Keratinocyte (primary cell): ENCODE results near the gene ZGRF1. TPM values are rescaled to one million over a fixed set of nuclear protein-coding genes. Genes with fewer than 3 reads are reported as not detected.

Experiments
- DNase-seq: peaks from one replicate; pipeline ENCODE4 v3.0.0-alpha.2; 2011; ENCODE audit warnings: low read depth, missing footprints, low spot score
- FAIRE-seq: peaks from 2 replicates; lab custom pipeline; 2011; peaks lifted over from hg19 to GRCh38; lab: Jason Lieb, UNC
- H2AFZ ChIP-seq: 2 replicates; pipeline ENCODE4 v1.6.0; 2012; ENCODE audit warnings: low read length, control low read depth, inconsistent platforms; ENCODE audit not compliant: control insufficient read depth
- H3K27ac ChIP-seq: 2 replicates; pipeline ENCODE4 v1.5.1; 2011; ENCODE audit warnings: low read length; ENCODE audit not compliant: control insufficient read depth, insufficient read depth
- H3K27me3 ChIP-seq: 3 replicates; pipeline ENCODE4 v1.6.0; 2011; ENCODE audit warnings: low read length; ENCODE audit not compliant: control insufficient read depth, insufficient read depth; ENCODE audit errors: extremely low read depth
- H3K36me3 ChIP-seq, 2 experiments: 2 replicates in 1 of 2; 3 replicates in 1 of 2; pipeline ENCODE4 v1.5.1; 2011; ENCODE audit warnings: low read length in 2 of 2, mild to moderate bottlenecking in 1 of 2; ENCODE audit not compliant: control insufficient read depth in 2 of 2, insufficient read depth in 2 of 2; ENCODE audit errors: extremely low read depth in 1 of 2
- H3K4me1 ChIP-seq: 3 replicates; pipeline ENCODE4 v1.5.1; 2011; ENCODE audit warnings: low read length; ENCODE audit not compliant: control insufficient read depth, insufficient read depth; ENCODE audit errors: extremely low read depth
- H3K4me2 ChIP-seq: 3 replicates; pipeline ENCODE4 v1.6.0; 2011; ENCODE audit warnings: low read depth, low read length; ENCODE audit not compliant: control insufficient read depth, insufficient read depth; ENCODE audit errors: extremely low read depth
- H3K4me3 ChIP-seq, 3 experiments: fragments of 200-600 bp in 1 of 3; sonication (generic) in 1 of 3; 2 replicates in 2 of 3; 3 replicates in 1 of 3; pipeline ENCODE4 v1.5.1; 2011 to 2016; ENCODE audit warnings: low read length in 3 of 3, mild to moderate bottlenecking in 3 of 3, control low read depth in 2 of 3, inconsistent platforms in 1 of 3, low read depth in 1 of 3, mixed read lengths in 1 of 3, mixed run types in 1 of 3, moderate library complexity in 1 of 3; ENCODE audit not compliant: control insufficient read depth in 2 of 3, insufficient read depth in 2 of 3; ENCODE audit errors: extremely low read depth in 1 of 3
- H3K79me2 ChIP-seq: 2 replicates; pipeline ENCODE4 v1.6.0; 2012; ENCODE audit warnings: low read length; ENCODE audit not compliant: control insufficient read depth, insufficient read depth
- H3K9ac ChIP-seq: 3 replicates; pipeline ENCODE4 v1.6.0; 2011; ENCODE audit warnings: low read length; ENCODE audit not compliant: control insufficient read depth, insufficient read depth; ENCODE audit errors: extremely low read depth
- H3K9me1 ChIP-seq: 3 replicates; pipeline ENCODE4 v1.6.0; 2011; ENCODE audit warnings: low read length; ENCODE audit not compliant: control insufficient read depth, insufficient read depth; ENCODE audit errors: extremely low read depth
- H3K9me3 ChIP-seq: 2 replicates; pipeline ENCODE4 v1.5.1; 2012; ENCODE audit warnings: low read depth, low read length; ENCODE audit not compliant: control insufficient read depth
- H4K20me1 ChIP-seq: 3 replicates; pipeline ENCODE4 v1.6.0; 2011; ENCODE audit warnings: low read length; ENCODE audit not compliant: control insufficient read depth, insufficient read depth; ENCODE audit errors: extremely low read depth
- CTCF ChIP-seq, 3 experiments: IDR thresholded peaks in 1 of 3; conservative IDR thresholded peaks in 1 of 3; optimal IDR thresholded peaks in 1 of 3; 2 replicates in 2 of 3; 3 replicates in 1 of 3; pipeline versions ENCODE3 to v1.5.1; 2011; ENCODE audit warnings: low read length in 3 of 3, mild to moderate bottlenecking in 3 of 3, moderate library complexity in 2 of 3, control low read depth in 1 of 3, inconsistent platforms in 1 of 3; ENCODE audit not compliant: insufficient read depth in 2 of 3; ENCODE audit errors: extremely low read depth in 1 of 3
- EZH2 ChIP-seq: IDR thresholded peaks from one replicate; pipeline ENCODE4 v1.6.1; 2012; ENCODE audit warnings: inconsistent platforms, mild to moderate bottlenecking, low read length, moderate library complexity
- dilution Hi-C: fragments of 300-500 bp; cut with MboI; formaldehyde crosslinking; loops from one replicate; pipeline ENCODE4 v1.7.0; 2020; ENCODE audit warnings: low sequenced_read_pairs; ENCODE audit not compliant: extremely low pct_ligation_motif_present
- polyA plus RNA-seq, 5 experiments: library from polyadenylated mRNA; depleted of rRNA in 3 of 5; stranded (reverse) in 3 of 5; stranded (forward) in 1 of 5; unstranded in 1 of 5; fragments of >200 nt; gene quantifications; 1 replicate in 1 of 5; 2 replicates in 3 of 5; 3 replicates in 1 of 5; pipeline versions ENCODE4 v1.2.1 to v1.2.3, GENCODE V29; 2011 to 2012; ENCODE audit warnings: missing spikeins in 2 of 5, low read depth in 1 of 5, low replicate concordance in 1 of 5

ZGRF1 gene
- polyA plus RNA-seq, 1 donor (not counting 4 experiments of a cell fraction or from before 2014, with no cell fraction given), result 3.6 TPM

GRCh38 chr4:112515198-112516065, 121.3 kb downstream of the ZGRF1 start:
- dilution Hi-C loops, result no loop called here
- Histone ChIP-seq H3K27me3 (peaks cover 90% of the 10 kb centered on the region), H3K27ac (no peak overlapping the region), H2AFZ (peak overlapping the region; percentile 85), H3K4me1 (peaks cover under 1% of the 10 kb centered on the region), H3K4me2 (peak overlapping the region; percentile 86), H3K36me3 (no peaks in the 10 kb centered on the region), H3K9me3 (peaks cover 2% of the 10 kb centered on the region), H3K9me1 (no peaks in the 10 kb centered on the region), H3K79me2 (no peaks in the 10 kb centered on the region), H3K9ac (no peak overlapping the region), H3K4me3 (peak overlapping the region; percentile 34 to 78 (median 67)), H4K20me1 (peaks cover 9% of the 10 kb centered on the region)
- TF ChIP-seq CTCF (optimal IDR thresholded peaks at IDR 0.05 in 1 of 3, IDR thresholded peaks at IDR 0.05 in 1 of 3, conservative IDR thresholded peaks at IDR 0.05 in 1 of 3; ENCODE audit: extremely low read depth in 1 of 3, insufficient read depth in 2 of 3, low read length in 3 of 3), result no peak
- peak; percentile 100 for TF ChIP-seq EZH2
- DNase-seq (no peak), FAIRE-seq (no peak)

- FAIRE-seq (no peak), DNase-seq (no peak)
- Histone ChIP-seq H4K20me1 (peaks cover 9% of the 10 kb centered on the region), H3K4me2 (peak overlapping the region; percentile 86), H3K27me3 (peaks cover 90% of the 10 kb centered on the region), H2AFZ (no peak overlapping the region), H3K4me1 (peaks cover 5% of the 10 kb centered on the region), H3K9ac (no peak overlapping the region), H3K36me3 (no peaks in the 10 kb centered on the region), H3K79me2 (no peaks in the 10 kb centered on the region), H3K27ac (no peak overlapping the region), H3K4me3 (peak overlapping the region; percentile 34 to 67 (median 40)), H3K9me3 (no peaks in the 10 kb centered on the region), H3K9me1 (no peaks in the 10 kb centered on the region)
- TF ChIP-seq CTCF (optimal IDR thresholded peaks at IDR 0.05 in 1 of 3, IDR thresholded peaks at IDR 0.05 in 1 of 3, conservative IDR thresholded peaks at IDR 0.05 in 1 of 3; ENCODE audit: extremely low read depth in 1 of 3, insufficient read depth in 2 of 3, low read length in 3 of 3), result no peak
- no peak for TF ChIP-seq EZH2
- dilution Hi-C loops, result no loop called here
Measured at GRCh38 chr4:112514647-112515197, 122.0 kb downstream of the ZGRF1 start.
